Small intestine (tissue), 7 donors: Measurements from ENCODE around the gene MORF4L1. TPM values are rescaled to one million over a fixed set of nuclear protein-coding genes. Genes with fewer than 3 reads are reported as not detected.

ENCODE experiments used
- DNase-seq, 2 donors: peaks; one replicate each; pipeline versions ENCODE4 v3.0.0 to v3.0.0-alpha.2; 2013
- FAIRE-seq: peaks from 2 replicates; lab custom pipeline; 2012; peaks lifted over from hg19 to GRCh38; lab: Jason Lieb, UNC
- H3K27ac ChIP-seq, 3 donors: one replicate each; pipeline ENCODE4 v1.5.1; 2013; ENCODE audit warnings: low read length in 2 of 3, mild to moderate bottlenecking in 2 of 3, control low read depth in 1 of 3, inconsistent platforms in 1 of 3, low read depth in 1 of 3, moderate library complexity in 1 of 3
- H3K27me3 ChIP-seq, 3 donors: one replicate each; pipeline ENCODE4 v1.6.1; 2013; ENCODE audit warnings: low read length in 3 of 3, inconsistent platforms in 1 of 3; ENCODE audit not compliant: control insufficient read depth in 3 of 3, insufficient read depth in 3 of 3
- H3K36me3 ChIP-seq, 3 donors: one replicate each; pipeline ENCODE4 v1.6.1; 2013; ENCODE audit warnings: low read length in 3 of 3, inconsistent platforms in 1 of 3, low read depth in 1 of 3, mild to moderate bottlenecking in 1 of 3, moderate library complexity in 1 of 3; ENCODE audit not compliant: control insufficient read depth in 3 of 3, insufficient read depth in 2 of 3
- H3K4me1 ChIP-seq, 3 donors: one replicate each; pipeline ENCODE4 v1.6.1; 2013; ENCODE audit warnings: low read length in 2 of 3, inconsistent platforms in 1 of 3, low read depth in 1 of 3, mild to moderate bottlenecking in 1 of 3, moderate library complexity in 1 of 3; ENCODE audit not compliant: control insufficient read depth in 3 of 3, insufficient read depth in 2 of 3
- H3K4me3 ChIP-seq, 3 donors: one replicate each; pipeline ENCODE4 v1.5.1; 2013; ENCODE audit warnings: low read length in 3 of 3, control low read depth in 1 of 3, inconsistent platforms in 1 of 3, low read depth in 1 of 3, mild to moderate bottlenecking in 1 of 3, moderate library complexity in 1 of 3
- H3K9me3 ChIP-seq, 2 donors: one replicate each; pipeline ENCODE4 v1.6.1; 2013; ENCODE audit warnings: low read depth in 1 of 2, low read length in 1 of 2; ENCODE audit not compliant: control insufficient read depth in 2 of 2, insufficient read depth in 1 of 2
- WGBS, 3 donors: extraction: QIAGEN DNeasy Blood & Tissue Kit; methylation state at CpG; one replicate each; pipeline ENCODE4 v1.1.7; 2013; 5-methylcytosine and 5-hydroxymethylcytosine counted together
- polyA plus RNA-seq, 4 donors: library from polyadenylated mRNA; stranded (reverse) in 3 of 4; unstranded in 1 of 4; fragments of 200-250 nt in 3 of 4; fragments of 120-200 nt in 1 of 4; gene quantifications; one replicate each; pipeline versions ENCODE4 v1.2.1 to v1.2.3, GENCODE V29; 2013
- donor health status: healthy with polysubstance abuse.
- donor health status: control.
- donor health status: control.
- donor health status: Bipolar disorder and iron deficiency.
- donor health status: healthy.

Gene MORF4L1
- polyA plus RNA-seq, 4 donors, result 157 to 357 (median 224) TPM

DNA sequence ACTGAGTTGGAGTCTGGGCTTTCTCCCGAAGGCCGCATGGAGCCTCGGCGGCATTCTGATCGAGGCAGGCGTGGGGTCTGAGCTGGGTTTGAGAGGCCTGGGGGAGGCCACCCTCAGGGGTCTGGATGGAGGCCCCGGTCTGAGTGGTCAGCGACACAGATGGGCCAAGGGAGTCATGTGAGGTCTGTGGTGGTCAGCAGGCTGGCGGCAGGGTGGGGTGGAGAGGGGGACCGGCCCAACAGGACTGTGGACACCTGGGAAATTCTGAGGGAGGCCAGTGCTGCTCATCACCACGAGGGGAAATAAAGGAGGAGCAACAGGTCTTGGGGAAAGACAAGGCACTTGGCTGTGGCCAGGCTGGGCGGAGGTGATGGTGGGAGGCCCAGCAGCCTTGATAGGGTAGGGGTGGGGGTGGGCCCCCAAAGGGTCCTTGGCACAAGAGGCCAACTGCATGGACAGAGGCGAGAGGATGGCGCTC is 56.0 kb downstream of the MORF4L1 start:
- peaks cover 2 to 90% (median 16%) of the 10 kb centered on the region in 3 donors for H3K36me3 ChIP-seq
- H3K4me1 ChIP-seq, result no peaks in the 10 kb centered on the region
- no peak overlapping the region for H3K4me3 ChIP-seq
- no peak for DNase-seq
- no peak overlapping the region for H3K27ac ChIP-seq
- H3K27me3 ChIP-seq, result no peaks in the 10 kb centered on the region
- WGBS, 3 donors, result 93 to 95% (median 95%) methylated on average over 14 of the region's 14 CpGs
- no peaks in the 10 kb centered on the region for H3K9me3 ChIP-seq
- FAIRE-seq, result no peak

DNA sequence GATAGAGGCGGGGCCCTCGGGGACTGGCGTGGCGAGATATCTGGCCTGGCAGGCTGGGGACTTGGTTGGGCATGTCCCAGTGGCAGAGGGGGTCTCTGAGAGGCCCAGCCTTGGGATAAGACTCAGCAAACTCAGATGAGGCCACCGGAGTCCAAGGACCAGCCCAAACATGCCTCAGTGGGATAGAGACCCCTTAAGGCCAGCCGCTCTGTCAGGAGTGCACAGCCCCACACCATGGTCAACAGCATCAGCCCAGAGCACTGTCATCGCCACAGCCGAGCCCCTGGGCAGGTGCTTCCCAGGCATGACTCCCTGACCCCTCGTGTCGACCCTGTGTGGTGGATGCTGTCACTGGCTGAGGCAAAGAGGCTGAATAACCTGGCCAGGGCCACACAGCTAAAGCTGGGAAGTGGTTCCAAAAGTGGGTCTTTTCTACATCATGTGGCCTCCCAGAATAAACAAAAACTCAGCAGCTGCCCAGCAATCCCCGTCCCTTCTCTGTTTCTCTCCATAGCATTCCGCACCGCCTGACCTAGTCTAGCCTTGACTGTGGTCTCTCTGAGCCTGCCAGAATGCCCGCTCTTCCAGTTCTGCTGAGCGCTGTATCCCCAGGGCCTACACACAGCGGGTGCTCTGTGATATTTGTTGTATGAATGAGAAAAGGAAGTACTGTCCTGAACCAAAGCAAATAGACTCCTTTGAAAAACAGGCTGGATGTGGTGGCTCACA is 57.0 kb downstream of the MORF4L1 start:
- H3K27me3 ChIP-seq, result no peaks in the 10 kb centered on the region
- peaks cover 6 to 92% (median 15%) of the 10 kb centered on the region in 3 donors for H3K36me3 ChIP-seq
- H3K27ac ChIP-seq, result no peak overlapping the region
- FAIRE-seq (no peak), DNase-seq (no peak)
- no peak overlapping the region for H3K4me3 ChIP-seq
- H3K9me3 ChIP-seq, result no peaks in the 10 kb centered on the region
- WGBS, 3 donors, result 90 to 93% (median 91%) methylated on average over 16 of the region's 16 CpGs
- peaks cover 0 to 7% (median 0%) of the 10 kb centered on the region in 3 donors for H3K4me1 ChIP-seq

DNA sequence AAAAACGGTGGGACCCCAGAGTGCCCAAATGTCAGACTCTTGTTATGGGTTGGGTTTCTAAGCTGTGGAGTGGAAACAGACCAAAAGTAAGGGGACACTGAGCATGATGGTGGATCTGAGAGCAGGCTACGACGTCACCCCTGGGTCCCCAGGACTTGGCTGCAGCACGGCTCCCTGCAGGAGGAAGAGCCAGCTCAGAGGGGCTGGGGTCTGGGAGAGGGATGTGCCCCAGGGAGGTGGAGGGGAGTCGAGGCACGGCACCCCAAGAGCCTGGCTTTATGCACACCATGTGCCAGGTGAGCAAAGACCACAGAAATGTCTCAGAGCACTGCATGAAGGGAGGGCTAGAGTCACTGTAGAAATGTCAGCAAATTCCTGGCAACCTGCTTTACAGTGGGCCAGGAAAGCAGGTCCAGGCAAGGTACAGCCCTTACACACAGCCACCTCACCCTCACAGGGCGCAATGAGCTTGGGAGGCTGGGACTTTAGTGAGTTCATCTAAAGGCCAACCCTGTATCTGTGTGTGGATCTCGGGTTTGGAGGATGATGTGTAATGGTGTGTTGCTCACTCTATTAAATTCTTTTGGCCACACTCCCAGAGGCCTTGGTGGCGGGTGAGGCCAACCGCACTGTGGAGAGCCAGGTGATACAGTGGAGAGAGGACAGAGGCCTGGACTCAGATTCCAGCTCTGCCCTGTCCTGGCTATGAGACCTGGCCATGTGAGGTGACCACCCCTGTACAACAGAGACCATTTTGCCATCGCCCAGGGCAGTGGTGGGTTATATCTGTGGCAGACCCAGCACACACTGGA is 58.1 kb downstream of the MORF4L1 start:
- Histone ChIP-seq H3K9me3 (no peaks in the 10 kb centered on the region), H3K4me3 (no peak overlapping the region), H3K4me1 (peaks cover 0 to 7% (median 0%) of the 10 kb centered on the region in 3 donors), H3K36me3 (peaks cover 7 to 87% (median 13%) of the 10 kb centered on the region in 3 donors), H3K27ac (no peak overlapping the region), H3K27me3 (no peaks in the 10 kb centered on the region)
- no peak for FAIRE-seq
- no peak for DNase-seq
- WGBS, 3 donors, result 78 to 79% (median 79%) methylated on average over 11 of the region's 11 CpGs

DNA sequence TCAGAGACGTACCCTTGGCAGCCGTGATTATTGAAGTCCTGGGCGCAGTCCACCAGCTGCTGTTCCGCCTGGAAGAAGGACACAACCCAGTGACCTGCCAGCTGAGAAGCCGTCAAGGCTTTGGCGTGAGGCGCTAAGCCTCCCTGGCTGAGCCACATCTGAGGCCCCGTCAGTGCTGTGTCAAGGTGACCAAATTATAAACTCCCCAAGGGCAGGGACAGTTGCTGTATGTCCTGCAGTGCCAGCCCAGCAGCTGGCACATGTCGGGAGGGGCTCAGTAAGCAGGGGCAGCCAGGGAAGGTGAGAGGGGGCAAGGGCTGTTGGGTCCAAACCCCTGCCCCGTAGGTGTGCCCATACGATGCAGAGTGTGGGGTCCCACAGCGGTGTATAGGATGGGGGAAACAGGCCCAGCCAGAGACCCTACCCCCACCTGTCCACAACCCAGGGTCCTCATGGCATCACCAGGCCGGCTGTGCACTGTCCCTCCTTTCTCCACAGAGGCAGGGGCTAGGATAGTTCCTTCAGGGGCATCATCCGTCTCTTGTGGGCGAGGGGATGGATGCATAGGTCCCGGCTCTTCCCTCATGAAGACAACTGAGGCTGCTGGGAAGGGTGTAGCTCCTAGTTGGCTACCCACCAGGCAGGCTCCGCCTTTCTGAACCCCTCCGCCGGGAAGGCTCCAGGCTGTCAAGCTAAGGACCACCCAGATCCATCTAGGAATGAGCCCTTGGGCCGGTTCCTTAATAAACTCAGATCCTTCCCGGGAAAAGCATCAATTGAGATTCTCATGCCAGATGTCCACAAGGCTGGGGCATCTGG is 59.0 kb downstream of the MORF4L1 start:
- DNase-seq, result no peak
- H3K27ac ChIP-seq, result no peak overlapping the region

DNA sequence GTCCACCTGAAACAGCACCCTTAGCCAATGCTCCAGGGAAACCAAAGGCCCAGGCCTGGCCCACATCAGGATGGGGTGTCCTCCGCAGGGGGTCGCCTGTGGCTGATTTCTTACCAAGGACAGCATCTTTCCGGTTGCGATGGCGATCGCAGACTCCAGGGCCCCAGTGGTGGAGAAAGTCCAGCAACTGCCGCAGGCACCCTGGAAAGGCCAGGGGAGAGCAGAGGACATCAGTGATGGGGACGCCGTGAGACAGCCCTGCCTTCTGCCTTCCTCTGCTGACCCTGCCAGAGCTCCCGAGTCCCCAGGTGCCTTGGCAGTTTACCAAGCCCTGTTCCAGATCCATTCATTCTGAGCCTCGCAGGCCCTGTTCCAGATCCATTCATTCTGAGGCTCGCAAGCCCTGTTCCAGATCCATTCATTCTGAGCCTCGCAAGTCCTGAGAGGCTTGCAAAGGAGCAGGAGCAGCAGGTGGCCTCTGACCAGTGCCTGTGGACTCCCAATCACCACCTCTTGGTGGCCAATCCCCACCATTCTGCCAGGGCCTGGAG is 59.6 kb downstream of the MORF4L1 start:
- Histone ChIP-seq H3K9me3 (no peaks in the 10 kb centered on the region), H3K4me1 (peaks cover 0 to 7% (median 0%) of the 10 kb centered on the region in 3 donors), H3K27me3 (no peaks in the 10 kb centered on the region), H3K36me3 (peaks cover 7 to 86% (median 12%) of the 10 kb centered on the region in 3 donors), H3K4me3 (no peak overlapping the region), H3K27ac (no peak overlapping the region)
- FAIRE-seq (no peak), DNase-seq (no peak)
- WGBS, 3 donors, result 84 to 93% (median 87%) methylated on average over 13 of the region's 13 CpGs

More for the DNA sequence above, 59.0 kb downstream of the MORF4L1 start:
- no peak for FAIRE-seq
- no peaks in the 10 kb centered on the region for H3K9me3 ChIP-seq
- no peak overlapping the region for H3K4me3 ChIP-seq
- H3K36me3 ChIP-seq, result peaks cover 7 to 86% (median 13%) of the 10 kb centered on the region in 3 donors
- 87 to 90% (median 89%) methylated on average over 21 of the region's 21 CpGs for WGBS, 3 donors
- no peaks in the 10 kb centered on the region for H3K27me3 ChIP-seq
- H3K4me1 ChIP-seq, result peaks cover 0 to 7% (median 0%) of the 10 kb centered on the region in 3 donors

DNA sequence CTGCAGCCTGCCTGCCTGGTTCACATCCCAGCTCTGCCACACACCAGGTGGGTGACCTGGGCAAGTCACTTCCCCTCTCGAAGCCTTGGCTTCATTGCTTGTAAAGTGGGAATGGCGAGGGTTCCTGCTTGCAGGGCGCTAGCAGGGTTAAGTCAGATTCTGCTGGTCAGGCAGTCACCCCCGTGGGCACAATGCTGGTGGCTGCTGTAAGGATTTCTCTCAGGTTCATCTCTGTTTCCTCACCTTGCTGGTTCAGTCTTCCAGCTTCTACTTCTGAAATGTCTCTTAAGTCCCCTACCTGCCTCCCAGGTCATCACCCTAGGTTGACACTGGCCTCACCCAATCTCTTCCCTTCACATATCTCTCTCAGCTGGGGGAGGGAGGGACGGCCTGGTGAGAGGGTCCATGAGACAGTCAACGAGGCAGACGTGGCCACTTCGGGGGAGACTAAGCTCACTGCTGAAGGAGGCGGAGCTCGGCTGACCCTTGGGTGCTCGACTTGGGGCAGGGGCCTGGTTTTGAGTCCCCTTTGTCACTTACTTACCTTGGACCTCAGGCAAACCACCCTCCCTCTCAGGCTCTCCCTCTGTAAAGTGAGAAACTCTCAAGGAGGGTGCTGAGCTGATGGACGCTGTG is 60.6 kb downstream of the MORF4L1 start:
- no peak for DNase-seq

DNA sequence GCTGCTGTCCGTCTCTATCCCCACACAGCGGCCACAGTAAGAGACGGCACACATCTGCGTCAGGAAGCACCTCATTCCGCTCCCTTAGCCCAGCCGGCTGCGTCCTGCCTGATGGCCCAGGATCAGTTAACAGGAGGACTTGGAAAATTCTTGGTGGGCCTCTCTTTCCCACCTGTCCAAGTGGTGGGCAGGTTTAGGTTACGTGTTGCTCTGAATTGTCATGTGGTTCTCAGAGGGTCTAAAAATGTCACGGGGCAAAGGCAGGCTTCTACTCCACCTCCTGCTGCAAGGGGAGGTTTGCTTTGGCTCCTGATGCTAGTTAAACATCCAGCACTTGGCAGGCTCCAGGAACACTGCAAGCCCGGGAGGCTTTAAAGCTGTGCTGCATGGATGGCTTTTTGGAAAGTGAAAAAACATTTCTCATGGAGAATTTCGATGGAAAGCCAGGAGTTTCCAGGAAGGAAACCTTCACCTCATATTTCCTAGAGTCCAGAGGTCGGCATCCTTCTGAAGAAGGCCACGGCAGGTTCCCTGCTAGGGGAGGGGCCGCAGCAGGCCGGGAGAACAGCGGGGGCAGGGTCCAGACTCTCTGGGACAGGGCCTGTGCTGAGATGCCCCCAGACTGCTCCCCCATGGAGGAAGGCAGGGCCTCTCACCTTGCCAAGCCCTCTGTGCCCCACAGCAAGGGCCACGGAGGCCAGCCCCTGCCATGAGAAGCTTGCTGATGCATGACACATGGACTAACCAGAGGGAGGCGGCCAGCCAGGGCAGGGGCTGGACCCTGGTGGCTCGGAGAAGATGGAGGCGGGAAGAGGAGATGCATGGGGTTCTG is 61.3 kb downstream of the MORF4L1 start:
- H3K9me3 ChIP-seq, result no peaks in the 10 kb centered on the region
- H3K4me1 ChIP-seq, result peaks cover 0 to 7% (median 0%) of the 10 kb centered on the region in 3 donors
- peaks cover 7 to 72% (median 12%) of the 10 kb centered on the region in 3 donors for H3K36me3 ChIP-seq
- H3K27ac ChIP-seq, result no peak overlapping the region
- DNase-seq (peak in 1 of 2 donors; percentile 46), FAIRE-seq (no peak)
- WGBS, 3 donors, result 61 to 75% (median 65%) methylated on average over 20 of the region's 20 CpGs
- no peak overlapping the region for H3K4me3 ChIP-seq
- no peaks in the 10 kb centered on the region for H3K27me3 ChIP-seq

More for the DNA sequence above, 60.6 kb downstream of the MORF4L1 start:
- H3K27me3 ChIP-seq, result no peaks in the 10 kb centered on the region
- H3K4me3 ChIP-seq, result no peak overlapping the region
- WGBS, 3 donors, result 82 to 91% (median 86%) methylated on average over 12 of the region's 12 CpGs
- no peaks in the 10 kb centered on the region for H3K9me3 ChIP-seq
- H3K27ac ChIP-seq, result no peak overlapping the region
- peaks cover 7 to 80% (median 12%) of the 10 kb centered on the region in 3 donors for H3K36me3 ChIP-seq
- no peak for FAIRE-seq
- H3K4me1 ChIP-seq, result peaks cover 0 to 7% (median 0%) of the 10 kb centered on the region in 3 donors
